Prostate gland (tissue), 2 donors: ENCODE results near the gene NUMB. TPM values are rescaled to one million over a fixed set of nuclear protein-coding genes. Genes with fewer than 3 reads are reported as not detected.

Experiments
- DNase-seq: peaks from one replicate; pipeline ENCODE4 v3.0.0-alpha.2; 2019; ENCODE audit warnings: low spot score
- H3K27ac ChIP-seq, 2 donors: fragments of 200-600 bp; sonication (generic); 2 replicates each; pipeline ENCODE4 v1.5.1; 2017 to 2019
- H3K27me3 ChIP-seq: fragments of 200-600 bp; sonication (generic); replicated peaks from 2 replicates; pipeline ENCODE4 v1.5.1; 2019; ENCODE audit not compliant: insufficient read depth
- H3K36me3 ChIP-seq, 2 donors: fragments of 200-600 bp; sonication (generic); 1 replicate in 1 of 2; 2 replicates in 1 of 2; pipeline versions ENCODE4 v1.5.1 to v1.8.1; 2017 to 2019
- H3K4me1 ChIP-seq: fragments of 200-600 bp; sonication (generic); replicated peaks from 2 replicates; pipeline ENCODE4 v1.5.1; 2019
- H3K4me3 ChIP-seq, 2 donors: fragments of 200-600 bp; sonication (generic); 2 replicates each; pipeline ENCODE4 v1.5.1; 2017 to 2019
- H3K9me3 ChIP-seq: fragments of 200-600 bp; sonication (generic); 2 replicates; pipeline ENCODE4 v1.5.1; 2017
- CTCF ChIP-seq, 4 experiments: fragments of 200-600 bp in 2 of 4; fragments of 450-650 bp in 2 of 4; sonication (generic) in 2 of 4; IDR thresholded peaks; 1 replicate in 3 of 4; 2 replicates in 1 of 4; pipeline ENCODE4 v1.5.1; 2016 to 2019; ENCODE audit warnings: antibody characterized with exemption in 4 of 4, mild to moderate bottlenecking in 2 of 4, moderate library complexity in 2 of 4
- POLR2A ChIP-seq: fragments of 450-650 bp; IDR thresholded peaks from one replicate; pipeline ENCODE4 v1.6.1; 2016; ENCODE audit warnings: antibody characterized with exemption, mild to moderate bottlenecking
- POLR2AphosphoS5 ChIP-seq: sonication (generic); formaldehyde crosslinking; IDR thresholded peaks from one replicate; pipeline ENCODE4 v1.6.1; 2017; ENCODE audit warnings: antibody characterized with exemption
- WGBS: methylation state at CpG from one replicate; pipeline ENCODE4 v1.1.5; 2018; 5-methylcytosine and 5-hydroxymethylcytosine counted together
- intact Hi-C: fragments of 100-400 bp; cut with DNase I; formaldehyde crosslinking; loops from one replicate; pipeline ENCODE4 v1.14.2; 2022
- total RNA-seq, 2 donors: library from RNA; depleted of rRNA; stranded (reverse); fragments of >200 nt; gene quantifications; one replicate each; pipeline ENCODE4 v1.1.0, GENCODE V29; 2016

Gene NUMB
- total RNA-seq, 2 donors from 2014 or later, result 38.4 to 57.8 TPM

GRCh38 chr14:73462048-73462715, 3.8 kb upstream of the NUMB start:
- Histone ChIP-seq H3K36me3 (no peaks in the 10 kb centered on the region), H3K9me3 (no peaks in the 10 kb centered on the region), H3K4me3 (no peak overlapping the region), H3K27me3 (no peaks in the 10 kb centered on the region), H3K4me1 (peaks cover 11% of the 10 kb centered on the region), H3K27ac (peak overlapping the region; percentile 35 to 43)
- TF ChIP-seq POLR2A (no peak), CTCF (IDR thresholded peaks at IDR 0.05) (no peak), POLR2AphosphoS5 (peak; percentile 84)
- intact Hi-C loops, result no loop called here
- WGBS, result 18% methylated on average over 6 of the region's 6 CpGs
- DNase-seq, result peak; percentile 90

GRCh38 chr14:73461478-73462047, 3.2 kb upstream of the NUMB start:
- WGBS, result 31% methylated on average over 6 of the region's 6 CpGs
- Histone ChIP-seq H3K9me3 (no peaks in the 10 kb centered on the region), H3K27me3 (no peaks in the 10 kb centered on the region), H3K27ac (peak overlapping the region; percentile 35 to 43), H3K36me3 (no peaks in the 10 kb centered on the region), H3K4me1 (peaks cover 11% of the 10 kb centered on the region), H3K4me3 (no peak overlapping the region)
- intact Hi-C loops, result no loop called here
- TF ChIP-seq POLR2AphosphoS5, result no peak
- DNase-seq, result no peak

GRCh38 chr14:73460691-73461127, 2.4 kb upstream of the NUMB start:
- TF ChIP-seq POLR2AphosphoS5 (no peak), CTCF (IDR thresholded peaks at IDR 0.05) (no peak), POLR2A (no peak)
- 25% methylated on average over 2 of the region's 2 CpGs for WGBS
- no peak for DNase-seq
- intact Hi-C loops, result no loop called here
- Histone ChIP-seq H3K27me3 (no peaks in the 10 kb centered on the region), H3K36me3 (no peaks in the 10 kb centered on the region), H3K27ac (no peak overlapping the region), H3K9me3 (no peaks in the 10 kb centered on the region), H3K4me3 (no peak overlapping the region), H3K4me1 (peaks cover 11% of the 10 kb centered on the region)

- no peak for DNase-seq
- 95% methylated on average over 4 of the region's 4 CpGs for WGBS
- intact Hi-C loops, result no loop called here
- H3K27ac ChIP-seq, result no peak overlapping the region
- H3K36me3 ChIP-seq, result no peaks in the 10 kb centered on the region
- TF ChIP-seq POLR2AphosphoS5 (no peak), CTCF (IDR thresholded peaks at IDR 0.05) (no peak), POLR2A (no peak)
- H3K4me1 ChIP-seq, result peaks cover 11% of the 10 kb centered on the region
- H3K27me3 ChIP-seq, result no peaks in the 10 kb centered on the region
- H3K4me3 ChIP-seq, result no peak overlapping the region
- H3K9me3 ChIP-seq, result no peaks in the 10 kb centered on the region
These were observed 1.6 kb upstream of the NUMB start for GRCh38 chr14:73459959-73460358.

GRCh38 chr14:73457924-73458182, 493 bp downstream of the NUMB start:
- DNase-seq, result peak; percentile 31
- Histone ChIP-seq H3K36me3 (no peaks in the 10 kb centered on the region), H3K9me3 (no peaks in the 10 kb centered on the region), H3K4me1 (peaks cover 11% of the 10 kb centered on the region), H3K27me3 (no peaks in the 10 kb centered on the region), H3K4me3 (peak overlapping the region; percentile 83 to 97), H3K27ac (peak overlapping the region; percentile 93 to 96)
- no peak for TF ChIP-seq POLR2A
- no peak for TF ChIP-seq POLR2AphosphoS5
- no peak for TF ChIP-seq CTCF (IDR thresholded peaks at IDR 0.05)
- under 1% methylated on average over 14 of the region's 14 CpGs for WGBS
- intact Hi-C loops, result no loop called here
